ENCODE results near the gene SRPRA. TPM values are rescaled to one million over a fixed set of nuclear protein-coding genes. Genes with fewer than 3 reads are reported as not detected.
A peak's percentile ranks its signal among the peaks of the same experiment; 100 is the strongest.

Gene SRPRA
- total and polyA plus RNA-seq, 2 donors (not counting 1 experiment from before 2014, with no cell fraction given): 115 to 136 TPM

DNA sequence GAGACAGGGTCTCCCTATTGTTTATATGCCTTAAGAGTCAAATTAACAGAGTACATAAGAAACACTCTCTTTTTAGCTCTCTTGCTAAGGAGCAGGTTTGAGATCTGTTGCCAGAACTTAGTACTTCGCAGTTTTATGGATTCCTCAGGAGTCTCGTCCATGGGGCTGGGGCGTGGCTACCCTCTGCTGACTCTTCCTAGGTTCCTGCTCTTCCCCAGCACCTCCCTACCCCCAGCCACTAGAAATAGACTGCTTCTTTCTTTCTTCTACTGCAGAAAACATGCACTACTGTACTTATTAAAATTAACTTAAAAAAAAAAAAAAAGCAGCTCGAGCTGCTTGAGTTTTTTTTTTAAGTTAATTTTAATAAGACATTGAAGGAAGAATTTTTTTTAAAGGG lies 49.1 kb downstream of the SRPRA start:
- Histone ChIP-seq H3K9me3 (ENCODE audit: control extremely low read depth in 1 of 3, control insufficient read depth in 2 of 3, insufficient read depth in 1 of 3, low read length in 2 of 3) (no peaks in the 10 kb centered on the region), H3K4me3 (ENCODE audit: control extremely low read depth in 1 of 5, extremely low read depth in 1 of 5, insufficient read depth in 1 of 5, low read depth in 2 of 5, low read length in 4 of 5) (no peak overlapping the region), H3K4me1 (ENCODE audit: control insufficient read depth in 2 of 2, insufficient read depth in 2 of 2, low read length in 2 of 2) (peaks cover 11 to 14% of the 10 kb centered on the region in 2 donors), H3K79me2 (ENCODE audit: control insufficient read depth, insufficient read depth, low read length) (peaks cover 77% of the 10 kb centered on the region), H3K27ac (ENCODE audit: low read length in 2 of 2) (no peak overlapping the region), H3K27me3 (replicated peaks in 1 of 4; ENCODE audit: control extremely low read depth in 1 of 4, control insufficient read depth in 3 of 4, insufficient read depth in 4 of 4, low read length in 3 of 4) (no peaks in the 10 kb centered on the region), H3K9ac (ENCODE audit: low read length) (no peak overlapping the region), H4K20me1 (ENCODE audit: control insufficient read depth, insufficient read depth, low read length, poor library complexity, severe bottlenecking) (peaks cover 8% of the 10 kb centered on the region), H3K36me3 (replicated peaks in 1 of 2; ENCODE audit: control extremely low read depth in 1 of 2, control insufficient read depth in 1 of 2, extremely low read depth in 1 of 2, insufficient read depth in 2 of 2, low read length in 1 of 2) (peaks cover 0 to 2% of the 10 kb centered on the region in 2 experiments), H2AFZ (ENCODE audit: insufficient read depth, low read depth, low read length, poor library complexity, severe bottlenecking) (no peak overlapping the region), H3K4me2 (replicated peaks; ENCODE audit: low read depth, low read length, poor library complexity, severe bottlenecking) (no peak overlapping the region)
- intact Hi-C loops (cut with micrococcal nuclease): no loop called here
- H3K27ac Mint-ChIP-seq: no peak overlapping the region
- WGBS (ENCODE audit: insufficient coverage): 92% methylated on average over 3 of the region's 4 CpGs
- DNase-seq: no peak
- H3K4me3 Mint-ChIP-seq: no peak overlapping the region
- no peak for TF ChIP-seq CTCF (IDR thresholded peaks at IDR 0.05)
- TF ChIP-seq EZH2 (IDR thresholded peaks at IDR 0.05; ENCODE audit: borderline replicate concordance, insufficient read depth, low read depth, low read length, poor library complexity, severe bottlenecking): no peak
- no peak for ATAC-seq (ENCODE audit: low read depth)
- no peaks in the 10 kb centered on the region for H3K9me3 Mint-ChIP-seq (ENCODE audit: insufficient read depth)
- H3K4me1 Mint-ChIP-seq: peaks cover 16% of the 10 kb centered on the region
- CTCF ChIA-PET: interaction anchor here (0.7 to 1.5 kb wide), 2 partner anchors 91 to 93 kb away, joined by 3 read pairs; no protein-coding TSS in a partner anchor
- POLR2A ChIA-PET: no interaction called here
- no peaks in the 10 kb centered on the region for H3K27me3 Mint-ChIP-seq

DNA sequence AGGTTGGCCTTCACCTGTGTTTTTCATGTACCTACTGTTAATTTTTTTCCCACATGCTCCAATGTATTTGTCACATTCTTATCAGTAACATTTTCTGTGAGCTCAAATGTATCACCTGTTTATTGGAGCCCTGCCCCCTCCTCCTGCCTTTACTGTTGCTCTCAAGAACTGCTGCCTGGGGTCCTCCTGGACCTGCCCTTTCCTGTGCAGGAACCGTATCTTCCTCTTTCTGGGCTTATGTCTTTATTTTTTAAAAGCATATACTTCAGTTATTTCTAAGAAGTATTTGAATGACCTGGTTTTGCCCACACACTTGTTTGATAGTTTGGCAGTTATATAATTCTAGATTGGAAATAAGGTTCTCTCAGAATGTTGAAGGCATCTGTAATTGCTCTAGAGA lies 51.2 kb downstream of the SRPRA start:
- Mint-ChIP-seq H3K4me3 (no peak overlapping the region), H3K27ac (no peak overlapping the region), H3K27me3 (no peaks in the 10 kb centered on the region), H3K4me1 (peaks cover 23% of the 10 kb centered on the region), H3K9me3 (ENCODE audit: insufficient read depth) (no peaks in the 10 kb centered on the region)
- Histone ChIP-seq H3K36me3 (replicated peaks in 1 of 2; ENCODE audit: control extremely low read depth in 1 of 2, control insufficient read depth in 1 of 2, extremely low read depth in 1 of 2, insufficient read depth in 2 of 2, low read length in 1 of 2) (peaks cover 0 to 2% of the 10 kb centered on the region in 2 experiments), H3K4me1 (ENCODE audit: control insufficient read depth in 2 of 2, insufficient read depth in 2 of 2, low read length in 2 of 2) (peaks cover 16 to 17% of the 10 kb centered on the region in 2 donors), H2AFZ (ENCODE audit: insufficient read depth, low read depth, low read length, poor library complexity, severe bottlenecking) (no peak overlapping the region), H3K9me3 (ENCODE audit: control extremely low read depth in 1 of 3, control insufficient read depth in 2 of 3, insufficient read depth in 1 of 3, low read length in 2 of 3) (no peaks in the 10 kb centered on the region), H4K20me1 (ENCODE audit: control insufficient read depth, insufficient read depth, low read length, poor library complexity, severe bottlenecking) (peaks cover 8% of the 10 kb centered on the region), H3K9ac (ENCODE audit: low read length) (no peak overlapping the region), H3K4me3 (ENCODE audit: control extremely low read depth in 1 of 5, extremely low read depth in 1 of 5, insufficient read depth in 1 of 5, low read depth in 2 of 5, low read length in 4 of 5) (no peak overlapping the region), H3K27ac (ENCODE audit: low read length in 2 of 2) (no peak overlapping the region), H3K79me2 (ENCODE audit: control insufficient read depth, insufficient read depth, low read length) (peaks cover 84% of the 10 kb centered on the region), H3K4me2 (replicated peaks; ENCODE audit: low read depth, low read length, poor library complexity, severe bottlenecking) (peak overlapping the region; percentile 35), H3K27me3 (replicated peaks in 1 of 4; ENCODE audit: control extremely low read depth in 1 of 4, control insufficient read depth in 3 of 4, insufficient read depth in 4 of 4, low read length in 3 of 4) (no peaks in the 10 kb centered on the region)
- intact Hi-C loops (cut with micrococcal nuclease): no loop called here
- ATAC-seq (ENCODE audit: low read depth): no peak
- TF ChIP-seq CTCF (IDR thresholded peaks at IDR 0.05) (no peak), EZH2 (IDR thresholded peaks at IDR 0.05; ENCODE audit: borderline replicate concordance, insufficient read depth, low read depth, low read length, poor library complexity, severe bottlenecking) (no peak)
- ChIA-PET POLR2A (no interaction called here), CTCF (no interaction called here)
- no CpG with 5 or more reads among the region's 1 CpG for WGBS (ENCODE audit: insufficient coverage)
- no peak for DNase-seq

Data from B cell (primary cell).